PC-3 (cell line): ENCODE results near the gene PCDH9. TPM values are rescaled to one million over a fixed set of nuclear protein-coding genes. Genes with fewer than 3 reads are reported as not detected.

Experiments
- ATAC-seq: fragments of 200-7000 bp; cut with Tn5 transposase; 2 replicates; pipeline ENCODE4 v1.9.1; 2020; ENCODE audit warnings: mild to moderate bottlenecking, moderate library complexity
- BruUV-seq: library from RNA; stranded (reverse); fragments of 400-500 nt; replicated peaks from 2 replicates; lab custom pipeline; 2021; lab: Mats Ljungman, UMichigan
- CTCF ChIA-PET: fragments of 300-600 bp; sonication (Branson Sonifier 250); formaldehyde crosslinking; loops from one replicate; lab custom pipeline; 2022; ENCODE audit warnings: antibody characterized with exemption; lab: Charles Lee
- POLR2A ChIA-PET: fragments of 300-600 bp; sonication (Branson Sonifier 250); formaldehyde crosslinking; loops from one replicate; lab custom pipeline; 2022; ENCODE audit warnings: antibody characterized with exemption; ENCODE audit not compliant: unreplicated experiment; lab: Charles Lee
- DNase-seq: peaks from one replicate; pipeline ENCODE4 v3.0.0-alpha.2; 2015
- H2AFZ ChIP-seq: fragments of 300-600 bp; sonication (generic); 2 replicates; pipeline ENCODE4 v1.6.0; 2016; ENCODE audit warnings: antibody characterized with exemption, low read length
- H3F3A ChIP-seq: fragments of 300-600 bp; sonication (generic); one replicate; pipeline ENCODE4 v1.6.0; 2017; ENCODE audit warnings: antibody characterized with exemption, low read length, control low read depth, mild to moderate bottlenecking; ENCODE audit not compliant: unreplicated experiment
- H3K27ac ChIP-seq: fragments of 300-600 bp; sonication (generic); 2 replicates; pipeline ENCODE4 v1.5.1; 2016; ENCODE audit warnings: mild to moderate bottlenecking, low read length
- H3K27me3 ChIP-seq: fragments of 300-600 bp; sonication (generic); 2 replicates; pipeline ENCODE4 v1.6.1; 2016; ENCODE audit warnings: low read length, mixed read lengths
- H3K36me3 ChIP-seq: fragments of 300-600 bp; sonication (generic); 2 replicates; pipeline ENCODE4 v1.6.1; 2016; ENCODE audit warnings: low read depth, mixed run types, low read length, mixed read lengths
- H3K4me1 ChIP-seq: fragments of 300-600 bp; sonication (generic); 2 replicates; pipeline ENCODE4 v1.5.1; 2016; ENCODE audit warnings: low read length; ENCODE audit not compliant: insufficient read depth
- H3K4me2 ChIP-seq: fragments of 300-600 bp; sonication (generic); 2 replicates; pipeline ENCODE4 v1.6.0; 2016; ENCODE audit warnings: low read length
- H3K4me3 ChIP-seq: fragments of 300-600 bp; sonication (generic); 2 replicates; pipeline ENCODE4 v1.5.1; 2016; ENCODE audit warnings: mild to moderate bottlenecking, low read length, mixed read lengths
- H3K79me2 ChIP-seq: fragments of 300-600 bp; sonication (generic); 2 replicates; pipeline ENCODE4 v1.6.1; 2017; ENCODE audit warnings: low read length, mixed read lengths
- H3K9ac ChIP-seq: fragments of 300-600 bp; sonication (generic); 2 replicates; pipeline ENCODE4 v1.6.0; 2016; ENCODE audit warnings: mild to moderate bottlenecking, low read length
- H3K9me2 ChIP-seq: fragments of 300-600 bp; sonication (generic); replicated peaks from 2 replicates; pipeline ENCODE4 v1.6.1; 2016; ENCODE audit warnings: mixed run types, low read length, mixed read lengths
- H3K9me3 ChIP-seq: fragments of 300-600 bp; sonication (generic); 2 replicates; pipeline ENCODE4 v1.6.1; 2016; ENCODE audit warnings: low read length, mixed read lengths
- H4K20me1 ChIP-seq: fragments of 300-600 bp; sonication (generic); 2 replicates; pipeline ENCODE4 v1.6.1; 2016; ENCODE audit warnings: low read length, mixed read lengths
- EZH2 ChIP-seq: fragments of 300-600 bp; sonication (generic); IDR thresholded peaks from one replicate; pipeline ENCODE4 v1.6.1; 2017; ENCODE audit warnings: antibody characterized with exemption, mild to moderate bottlenecking, low read length; ENCODE audit not compliant: unreplicated experiment
- EZH2phosphoT487 ChIP-seq: fragments of 300-600 bp; sonication (generic); IDR thresholded peaks from 2 replicates; pipeline ENCODE4 v1.6.1; 2018; ENCODE audit warnings: mild to moderate bottlenecking, antibody characterized with exemption, low read length, borderline replicate concordance
- intact Hi-C: fragments of 100-400 bp; cut with micrococcal nuclease; formaldehyde crosslinking; loops from 2 replicates; pipeline ENCODE4 v1.9.0; 2023
- total RNA-seq: library from RNA; depleted of rRNA; stranded (reverse); fragments of >200 nt; gene quantifications from 2 replicates; pipeline ENCODE4 v1.2.3, GENCODE V29; 2014
- TF ChIP-seq, protein P1 (sequence below): fragments of 300-600 bp; sonication (generic); conservative IDR thresholded peaks from 2 replicates; pipeline ENCODE4 v1.5.1; 2017; ENCODE audit warnings: antibody characterized with exemption, low read depth, mild to moderate bottlenecking, low read length

Gene PCDH9
- total RNA-seq, 1 experiment from 2014 or later = 0.98 TPM

DNA sequence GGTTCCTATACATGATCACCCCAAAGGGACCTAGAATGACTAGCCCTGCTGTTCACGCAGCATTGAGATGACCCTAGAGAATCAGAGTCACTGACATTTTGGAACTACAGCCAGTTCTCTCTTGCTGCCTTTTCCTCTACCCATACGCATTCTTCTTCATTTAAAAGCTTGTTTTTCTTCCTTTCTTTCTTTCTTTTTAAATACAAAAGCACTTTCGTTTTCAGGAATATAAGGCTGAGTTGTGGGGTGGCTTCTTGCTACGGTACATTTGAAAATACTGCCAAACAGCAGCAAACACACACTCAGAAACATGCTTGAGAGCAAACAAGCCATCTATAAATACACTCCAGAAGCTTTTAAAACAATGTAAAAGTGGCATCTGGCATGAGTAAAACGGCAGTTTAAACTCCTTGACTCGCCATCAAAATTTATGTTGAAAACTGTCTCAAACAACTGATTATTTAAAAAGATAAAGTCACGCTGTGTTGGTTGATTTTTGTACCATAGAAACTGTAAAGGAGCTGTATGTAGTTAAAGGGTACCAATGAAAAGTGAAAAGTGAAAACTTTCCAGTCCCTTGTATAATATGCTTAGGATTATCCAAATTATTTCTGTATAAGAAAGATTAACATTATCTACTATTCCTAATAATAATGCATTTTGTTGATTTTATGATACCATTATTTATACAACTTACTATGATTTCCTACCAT is 95.6 kb downstream of the PCDH9 start:
- ATAC-seq (no peak), DNase-seq (no peak)
- Histone ChIP-seq H3K4me3 (no peak overlapping the region), H3K9me2 (no peaks in the 10 kb centered on the region), H3K36me3 (no peaks in the 10 kb centered on the region), H3K9me3 (no peaks in the 10 kb centered on the region), H3K4me1 (no peaks in the 10 kb centered on the region), H4K20me1 (no peaks in the 10 kb centered on the region), H2AFZ (no peak overlapping the region), H3F3A (no peaks in the 10 kb centered on the region), H3K4me2 (no peak overlapping the region), H3K27me3 (no peaks in the 10 kb centered on the region), H3K79me2 (no peaks in the 10 kb centered on the region), H3K27ac (no peak overlapping the region), H3K9ac (no peak overlapping the region)
- no peak for TF ChIP-seq EZH2
- TF ChIP-seq, protein P1, sequence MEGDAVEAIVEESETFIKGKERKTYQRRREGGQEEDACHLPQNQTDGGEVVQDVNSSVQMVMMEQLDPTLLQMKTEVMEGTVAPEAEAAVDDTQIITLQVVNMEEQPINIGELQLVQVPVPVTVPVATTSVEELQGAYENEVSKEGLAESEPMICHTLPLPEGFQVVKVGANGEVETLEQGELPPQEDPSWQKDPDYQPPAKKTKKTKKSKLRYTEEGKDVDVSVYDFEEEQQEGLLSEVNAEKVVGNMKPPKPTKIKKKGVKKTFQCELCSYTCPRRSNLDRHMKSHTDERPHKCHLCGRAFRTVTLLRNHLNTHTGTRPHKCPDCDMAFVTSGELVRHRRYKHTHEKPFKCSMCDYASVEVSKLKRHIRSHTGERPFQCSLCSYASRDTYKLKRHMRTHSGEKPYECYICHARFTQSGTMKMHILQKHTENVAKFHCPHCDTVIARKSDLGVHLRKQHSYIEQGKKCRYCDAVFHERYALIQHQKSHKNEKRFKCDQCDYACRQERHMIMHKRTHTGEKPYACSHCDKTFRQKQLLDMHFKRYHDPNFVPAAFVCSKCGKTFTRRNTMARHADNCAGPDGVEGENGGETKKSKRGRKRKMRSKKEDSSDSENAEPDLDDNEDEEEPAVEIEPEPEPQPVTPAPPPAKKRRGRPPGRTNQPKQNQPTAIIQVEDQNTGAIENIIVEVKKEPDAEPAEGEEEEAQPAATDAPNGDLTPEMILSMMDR = no peak
- TF ChIP-seq EZH2phosphoT487 = no peak
- CTCF ChIA-PET = no interaction called here
- intact Hi-C loops = no loop called here
- BruUV-seq = no TSS peak
- POLR2A ChIA-PET = no interaction called here

DNA sequence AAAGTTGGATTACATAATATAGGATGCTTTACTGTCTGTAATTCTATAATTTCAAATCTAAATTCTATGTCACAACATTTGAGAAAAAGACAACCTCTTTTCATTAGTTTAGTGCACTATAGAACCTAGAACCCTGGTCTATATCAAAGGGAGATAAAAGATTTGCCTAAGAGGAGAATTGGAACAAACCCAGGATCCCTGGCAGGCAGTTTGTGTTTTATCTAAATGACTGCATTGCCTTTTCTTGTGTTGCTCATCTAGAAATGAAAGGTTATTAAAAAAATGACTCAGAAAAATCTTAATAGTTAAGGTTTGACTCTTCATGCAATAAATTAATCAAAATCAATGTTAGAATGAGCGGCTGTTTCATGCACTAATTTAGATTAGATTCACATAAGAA is 96.7 kb downstream of the PCDH9 start:
- no TSS peak for BruUV-seq
- no peak overlapping the region for H3K4me3 ChIP-seq
- no peaks in the 10 kb centered on the region for H3F3A ChIP-seq
- H3K4me2 ChIP-seq = no peak overlapping the region
- no peak overlapping the region for H3K9ac ChIP-seq
- H3K9me3 ChIP-seq = no peaks in the 10 kb centered on the region
- no peaks in the 10 kb centered on the region for H3K36me3 ChIP-seq
- ChIA-PET POLR2A (no interaction called here), CTCF (no interaction called here)
- no peaks in the 10 kb centered on the region for H3K79me2 ChIP-seq
- ATAC-seq (no peak), DNase-seq (no peak)
- H3K27me3 ChIP-seq = no peaks in the 10 kb centered on the region
- H3K9me2 ChIP-seq = no peaks in the 10 kb centered on the region
- intact Hi-C loops = no loop called here
- TF ChIP-seq EZH2phosphoT487 = no peak
- no peak for TF ChIP-seq EZH2
- TF ChIP-seq, protein P1 = no peak
- no peak overlapping the region for H2AFZ ChIP-seq
- no peaks in the 10 kb centered on the region for H4K20me1 ChIP-seq
- no peak overlapping the region for H3K27ac ChIP-seq
- no peaks in the 10 kb centered on the region for H3K4me1 ChIP-seq

DNA sequence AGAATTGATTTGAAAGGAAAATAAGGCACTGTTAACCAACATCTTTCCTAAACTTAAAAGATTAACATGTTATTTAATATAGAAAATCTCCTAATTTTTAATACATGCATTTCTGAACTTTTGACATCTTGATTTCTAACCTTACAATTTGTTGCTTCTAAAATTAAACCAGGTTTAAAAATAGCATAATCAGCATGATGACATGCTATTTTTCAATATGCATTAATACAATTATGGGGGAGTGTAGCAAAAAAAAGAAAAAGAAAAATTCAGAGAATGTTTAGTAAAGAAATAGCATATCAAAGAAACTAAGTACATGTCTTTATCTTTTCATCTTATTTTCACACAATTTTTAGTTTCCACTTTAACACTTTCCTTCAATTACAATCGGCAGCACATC is 98.7 kb downstream of the PCDH9 start:
- no peak overlapping the region for H2AFZ ChIP-seq
- ChIA-PET POLR2A (no interaction called here), CTCF (no interaction called here)
- H3K4me1 ChIP-seq = no peaks in the 10 kb centered on the region
- no peaks in the 10 kb centered on the region for H4K20me1 ChIP-seq
- no peak overlapping the region for H3K9ac ChIP-seq
- no peak overlapping the region for H3K4me3 ChIP-seq
- H3K9me2 ChIP-seq = no peaks in the 10 kb centered on the region
- ATAC-seq (no peak), DNase-seq (no peak)
- H3F3A ChIP-seq = no peaks in the 10 kb centered on the region
- no peaks in the 10 kb centered on the region for H3K79me2 ChIP-seq
- H3K36me3 ChIP-seq = no peaks in the 10 kb centered on the region
- TF ChIP-seq EZH2 (no peak), EZH2phosphoT487 (no peak)
- TF ChIP-seq, protein P1 = no peak
- no TSS peak for BruUV-seq
- intact Hi-C loops = no loop called here
- H3K27me3 ChIP-seq = no peaks in the 10 kb centered on the region
- no peak overlapping the region for H3K27ac ChIP-seq
- H3K9me3 ChIP-seq = no peaks in the 10 kb centered on the region
- H3K4me2 ChIP-seq = no peak overlapping the region
